Naive B cell (primary cell): ENCODE data around the gene PFKFB2. TPM values are rescaled to one million over a fixed set of nuclear protein-coding genes. Genes with fewer than 3 reads are reported as not detected.

Experiments
- ATAC-seq, 2 donors: fragments of 150-1000 bp; cut with Tn5 transposase; 2 replicates each; pipeline ENCODE4 v1.10.0; 2021; ENCODE audit warnings: low read depth in 2 of 2, mild to moderate bottlenecking in 2 of 2, moderate library complexity in 2 of 2
- DNase-seq: peaks from one replicate; pipeline ENCODE4 v3.0.0; 2022
- H3K27ac Mint-ChIP-seq, 6 donors: one replicate each; pipeline ENCODE4 v1.8.0; 2020 to 2022; ENCODE audit warnings: mild to moderate bottlenecking in 6 of 6, mixed read lengths in 6 of 6, moderate library complexity in 5 of 6, inconsistent platforms in 2 of 6
- H3K27me3 Mint-ChIP-seq, 3 donors: one replicate each; pipeline ENCODE4 v1.8.0; 2021 to 2022; ENCODE audit warnings: mixed read lengths in 3 of 3, mild to moderate bottlenecking in 1 of 3
- H3K36me3 Mint-ChIP-seq, 2 donors: one replicate each; pipeline ENCODE4 v1.8.0; 2020 to 2022; ENCODE audit warnings: mixed read lengths in 2 of 2, inconsistent platforms in 1 of 2, mild to moderate bottlenecking in 1 of 2
- H3K4me1 Mint-ChIP-seq, 3 donors: one replicate each; pipeline ENCODE4 v1.8.0; 2020 to 2022; ENCODE audit warnings: mixed read lengths in 3 of 3, inconsistent platforms in 1 of 3, mild to moderate bottlenecking in 1 of 3, moderate library complexity in 1 of 3
- H3K4me3 Mint-ChIP-seq, 8 donors: one replicate each; pipeline ENCODE4 v1.8.0; 2020 to 2022; ENCODE audit warnings: mild to moderate bottlenecking in 8 of 8, mixed read lengths in 8 of 8, moderate library complexity in 8 of 8, inconsistent platforms in 2 of 8
- H3K9me3 Mint-ChIP-seq, 7 donors: one replicate each; pipeline ENCODE4 v1.8.0; 2020 to 2022; ENCODE audit warnings: mixed read lengths in 7 of 7, mild to moderate bottlenecking in 5 of 7, inconsistent platforms in 2 of 7, moderate library complexity in 1 of 7
- polyA plus RNA-seq, 6 donors: library from polyadenylated mRNA; unstranded; fragments of 300-500 nt; fragmentation: Illumina TruSeq; gene quantifications; one replicate each; pipeline ENCODE4 v1.2.3, GENCODE V29; 2021; ENCODE audit warnings: low read depth in 6 of 6

Gene PFKFB2
- polyA plus RNA-seq, 6 donors from 2014 or later = 2.5 to 8.2 (median 6.1) TPM

- no peaks in the 10 kb centered on the region for H3K9me3 Mint-ChIP-seq
- ATAC-seq = no peak
- H3K27me3 Mint-ChIP-seq = peaks cover 39 to 64% (median 61%) of the 10 kb centered on the region in 3 donors
- DNase-seq = no peak
- H3K36me3 Mint-ChIP-seq = no peaks in the 10 kb centered on the region
- peak overlapping the region in 1 of 6 donors; percentile 4 for H3K27ac Mint-ChIP-seq
- no peak overlapping the region for H3K4me3 Mint-ChIP-seq
- no peaks in the 10 kb centered on the region for H3K4me1 Mint-ChIP-seq
Measured at GRCh38 chr1:207026104-207026534, 27.0 kb upstream of the PFKFB2 start.

DNA sequence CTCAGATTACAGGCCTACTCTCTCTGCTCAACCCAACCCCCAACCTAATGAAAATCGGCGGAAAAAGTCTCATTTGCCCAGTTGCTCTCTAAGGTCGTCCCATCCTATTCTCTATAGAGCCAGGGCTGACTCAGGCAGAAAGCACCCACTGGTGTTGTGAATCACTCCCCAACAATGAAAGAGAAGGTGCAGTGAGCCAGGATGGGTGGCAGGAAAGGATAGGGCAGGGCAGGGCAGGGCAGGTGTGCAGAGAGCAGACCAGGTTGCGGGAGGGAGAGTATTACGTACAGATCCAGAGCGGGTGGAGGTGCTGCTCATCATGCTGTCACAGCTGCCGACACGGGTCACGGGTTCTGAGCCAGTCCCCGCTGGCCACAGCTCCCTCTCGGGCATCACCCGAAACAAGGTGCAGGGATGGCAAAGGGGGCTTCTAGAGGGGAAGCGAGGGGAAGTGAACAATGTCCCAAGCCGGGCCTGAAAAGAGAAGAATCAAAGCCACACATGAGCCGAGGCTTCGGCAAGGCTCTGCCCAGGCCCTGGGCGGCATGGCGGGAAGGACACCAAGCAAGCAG, 25.8 kb upstream of the PFKFB2 start:
- H3K27ac Mint-ChIP-seq = no peak overlapping the region
- H3K4me1 Mint-ChIP-seq = no peaks in the 10 kb centered on the region
- H3K4me3 Mint-ChIP-seq = no peak overlapping the region
- ATAC-seq (no peak), DNase-seq (no peak)
- H3K27me3 Mint-ChIP-seq = peaks cover 40 to 66% (median 64%) of the 10 kb centered on the region in 3 donors
- H3K36me3 Mint-ChIP-seq = no peaks in the 10 kb centered on the region
- H3K9me3 Mint-ChIP-seq = no peaks in the 10 kb centered on the region

- no peaks in the 10 kb centered on the region for H3K4me1 Mint-ChIP-seq
- no peak overlapping the region for H3K27ac Mint-ChIP-seq
- no peak overlapping the region for H3K4me3 Mint-ChIP-seq
- H3K9me3 Mint-ChIP-seq = no peaks in the 10 kb centered on the region
- no peak for ATAC-seq
- H3K27me3 Mint-ChIP-seq = peaks cover 41 to 72% (median 70%) of the 10 kb centered on the region in 3 donors
- DNase-seq = no peak
- no peaks in the 10 kb centered on the region for H3K36me3 Mint-ChIP-seq
Measured at GRCh38 chr1:207027921-207028320, 25.2 kb upstream of the PFKFB2 start.

GRCh38 chr1:207028884-207029650, 24.0 kb upstream of the PFKFB2 start:
- DNase-seq (no peak), ATAC-seq (no peak)
- Mint-ChIP-seq H3K36me3 (no peaks in the 10 kb centered on the region), H3K4me3 (no peak overlapping the region), H3K4me1 (no peaks in the 10 kb centered on the region), H3K27ac (peak overlapping the region in 1 of 6 donors; percentile 18), H3K27me3 (peaks cover 46 to 76% (median 69%) of the 10 kb centered on the region in 3 donors), H3K9me3 (no peaks in the 10 kb centered on the region)

DNA sequence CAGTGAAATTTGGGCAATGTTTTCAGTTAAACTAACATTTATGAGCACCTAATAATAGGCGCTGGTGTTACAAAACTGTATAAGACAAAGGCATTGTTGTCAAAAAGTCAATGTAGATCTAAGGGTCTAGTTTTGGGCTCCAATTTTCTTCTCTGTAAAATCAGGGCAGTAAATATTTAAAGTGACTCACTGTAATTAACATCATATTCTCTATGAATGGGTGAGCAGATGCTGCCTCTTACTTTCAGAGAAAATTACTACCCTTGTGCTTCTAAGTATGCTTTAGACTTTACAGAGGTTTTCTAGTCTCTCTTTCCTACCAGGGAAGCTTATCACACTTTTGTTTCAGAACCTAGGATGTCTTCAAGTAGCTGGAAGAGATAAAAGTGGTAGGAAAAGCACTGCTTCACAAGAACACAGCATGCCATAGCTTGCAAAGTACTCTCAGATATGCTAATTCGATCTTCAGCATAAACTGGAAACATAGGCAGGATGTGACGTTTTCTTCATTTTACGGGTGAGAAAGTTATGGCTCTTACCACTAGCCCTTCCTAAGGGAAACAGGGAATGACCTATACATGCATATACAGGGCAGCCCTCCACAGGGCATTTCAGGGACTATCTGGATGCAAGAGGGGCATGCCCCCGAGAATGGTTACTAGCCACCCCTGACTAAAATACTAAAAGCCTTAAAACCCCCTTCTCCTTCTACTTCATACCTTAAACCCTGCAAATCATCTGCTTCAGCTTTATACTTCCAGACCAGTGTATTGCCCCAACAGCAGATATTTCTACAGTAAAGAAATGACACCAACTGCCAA, 23.2 kb upstream of the PFKFB2 start:
- H3K9me3 Mint-ChIP-seq = no peaks in the 10 kb centered on the region
- H3K4me1 Mint-ChIP-seq = no peaks in the 10 kb centered on the region
- no peaks in the 10 kb centered on the region for H3K36me3 Mint-ChIP-seq
- peak overlapping the region in 1 of 6 donors; percentile 4 for H3K27ac Mint-ChIP-seq
- H3K27me3 Mint-ChIP-seq = peaks cover 49 to 72% (median 61%) of the 10 kb centered on the region in 3 donors
- no peak overlapping the region for H3K4me3 Mint-ChIP-seq
- ATAC-seq (no peak), DNase-seq (no peak)

GRCh38 chr1:207030522-207031009, 22.5 kb upstream of the PFKFB2 start:
- DNase-seq = no peak
- Mint-ChIP-seq H3K9me3 (no peaks in the 10 kb centered on the region), H3K4me1 (no peaks in the 10 kb centered on the region), H3K36me3 (no peaks in the 10 kb centered on the region), H3K4me3 (no peak overlapping the region), H3K27ac (peak overlapping the region in 1 of 6 donors; percentile 4), H3K27me3 (peaks cover 51 to 75% (median 61%) of the 10 kb centered on the region in 3 donors)
- no peak for ATAC-seq

- H3K4me3 Mint-ChIP-seq = no peak overlapping the region
- no peak for ATAC-seq
- H3K27me3 Mint-ChIP-seq = peaks cover 48 to 74% (median 61%) of the 10 kb centered on the region in 3 donors
- H3K36me3 Mint-ChIP-seq = no peaks in the 10 kb centered on the region
- no peaks in the 10 kb centered on the region for H3K9me3 Mint-ChIP-seq
- no peak for DNase-seq
- no peak overlapping the region for H3K27ac Mint-ChIP-seq
- no peaks in the 10 kb centered on the region for H3K4me1 Mint-ChIP-seq
Measured at GRCh38 chr1:207031016-207031415, 22.1 kb upstream of the PFKFB2 start.

DNA sequence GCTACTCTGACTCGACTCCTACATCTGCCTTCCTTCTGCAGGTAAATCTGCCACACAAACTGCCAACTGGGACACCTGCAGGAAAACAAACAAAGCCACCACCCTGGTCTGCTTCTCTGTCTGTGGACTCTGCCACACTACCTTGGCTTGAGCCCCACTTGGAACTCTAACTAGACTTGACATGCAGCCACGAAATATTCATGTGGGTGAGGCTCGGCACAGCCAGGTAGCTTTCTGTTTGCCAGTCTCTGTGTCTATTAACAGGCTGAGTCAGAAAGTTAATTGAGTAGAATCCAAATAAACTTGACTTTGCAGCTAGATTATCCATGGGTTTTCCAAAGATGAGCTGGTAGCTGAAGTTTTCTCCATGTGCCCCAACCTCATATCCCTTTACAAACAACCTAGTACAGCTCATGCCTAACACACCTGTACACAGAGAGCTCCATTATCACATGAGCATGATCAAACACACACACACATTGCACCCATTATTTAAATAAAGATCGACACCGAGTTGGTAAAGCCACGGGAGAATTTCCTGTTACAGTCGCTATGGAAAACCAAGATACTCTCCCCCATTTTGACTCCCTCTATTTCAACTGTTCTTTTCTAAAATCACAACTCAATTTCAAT, 21.3 kb upstream of the PFKFB2 start:
- DNase-seq (no peak), ATAC-seq (no peak)
- Mint-ChIP-seq H3K9me3 (no peaks in the 10 kb centered on the region), H3K27me3 (peaks cover 44 to 74% (median 55%) of the 10 kb centered on the region in 3 donors), H3K36me3 (no peaks in the 10 kb centered on the region), H3K27ac (no peak overlapping the region), H3K4me3 (no peak overlapping the region), H3K4me1 (no peaks in the 10 kb centered on the region)

DNA sequence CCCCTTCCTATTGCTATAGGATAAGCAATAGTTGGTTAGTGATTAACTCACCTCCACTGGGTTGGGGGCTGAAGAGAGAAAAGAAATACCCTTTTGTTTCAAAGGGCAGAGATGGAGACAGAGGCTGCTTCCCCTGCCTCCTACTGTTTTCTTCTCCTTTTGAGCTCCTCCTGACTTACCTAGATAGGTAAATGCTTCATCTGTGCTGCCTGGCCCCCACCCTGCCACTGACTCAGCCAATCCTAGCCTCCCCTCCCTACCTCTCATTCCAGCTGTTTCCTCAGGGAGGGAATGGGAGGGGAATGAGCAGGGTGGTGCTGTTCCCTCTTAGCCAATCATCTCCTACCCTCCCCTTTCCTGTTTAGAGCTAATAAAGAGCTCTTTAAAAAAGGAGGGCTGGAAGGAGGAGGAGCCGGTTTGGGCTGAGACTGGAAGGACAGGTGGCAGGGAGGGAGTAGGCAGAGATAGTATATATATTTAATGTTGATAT, 20.5 kb upstream of the PFKFB2 start, which contains the start of gene C1orf116:
Gene C1orf116 (minus strand): TSS at position 229 of the 490 bp plus-strand sequence. CDS start 5,158 bp downstream, outside the sequence.
- Mint-ChIP-seq H3K36me3 (no peaks in the 10 kb centered on the region), H3K9me3 (no peaks in the 10 kb centered on the region), H3K27me3 (peaks cover 40 to 66% (median 47%) of the 10 kb centered on the region in 3 donors), H3K27ac (no peak within 1 kb of the TSS), H3K4me3 (no peak within 1 kb of the TSS), H3K4me1 (no peaks in the 10 kb centered on the region)
- DNase-seq = no peak
- no peak for ATAC-seq

GRCh38 chr1:207033302-207033701, 19.8 kb upstream of the PFKFB2 start:
- DNase-seq = no peak

GRCh38 chr1:207034208-207034607, 18.9 kb upstream of the PFKFB2 start:
- Mint-ChIP-seq H3K4me1 (no peaks in the 10 kb centered on the region), H3K27me3 (peaks cover 34 to 55% (median 36%) of the 10 kb centered on the region in 3 donors), H3K27ac (no peak overlapping the region), H3K36me3 (no peaks in the 10 kb centered on the region), H3K4me3 (no peak overlapping the region), H3K9me3 (no peaks in the 10 kb centered on the region)
- DNase-seq (no peak), ATAC-seq (no peak)

More at GRCh38 chr1:207033302-207033701, 19.8 kb upstream of the PFKFB2 start:
- H3K9me3 Mint-ChIP-seq = no peaks in the 10 kb centered on the region
- H3K4me3 Mint-ChIP-seq = no peak overlapping the region
- ATAC-seq = no peak
- no peaks in the 10 kb centered on the region for H3K4me1 Mint-ChIP-seq
- H3K27me3 Mint-ChIP-seq = peaks cover 40 to 64% (median 43%) of the 10 kb centered on the region in 3 donors
- H3K36me3 Mint-ChIP-seq = no peaks in the 10 kb centered on the region
- H3K27ac Mint-ChIP-seq = no peak overlapping the region

- H3K9me3 Mint-ChIP-seq = no peaks in the 10 kb centered on the region
- no peak for ATAC-seq
- H3K36me3 Mint-ChIP-seq = no peaks in the 10 kb centered on the region
- H3K27ac Mint-ChIP-seq = peak overlapping the region in 1 of 6 donors; percentile 9
- H3K4me1 Mint-ChIP-seq = no peaks in the 10 kb centered on the region
- DNase-seq = no peak
- H3K27me3 Mint-ChIP-seq = peaks cover 30 to 49% (median 30%) of the 10 kb centered on the region in 3 donors
- no peak overlapping the region for H3K4me3 Mint-ChIP-seq
Measured at GRCh38 chr1:207034998-207035397, 18.1 kb upstream of the PFKFB2 start.
